ENCODE measurements around the gene IQUB. TPM values are rescaled to one million over a fixed set of nuclear protein-coding genes. Genes with fewer than 3 reads are reported as not detected.

The IQUB gene
- total RNA-seq, 3 donors from 2014 or later (not counting 1 experiment from before 2014, with no cell fraction given) = 0.09 to 0.45 (median 0.18) TPM

DNA sequence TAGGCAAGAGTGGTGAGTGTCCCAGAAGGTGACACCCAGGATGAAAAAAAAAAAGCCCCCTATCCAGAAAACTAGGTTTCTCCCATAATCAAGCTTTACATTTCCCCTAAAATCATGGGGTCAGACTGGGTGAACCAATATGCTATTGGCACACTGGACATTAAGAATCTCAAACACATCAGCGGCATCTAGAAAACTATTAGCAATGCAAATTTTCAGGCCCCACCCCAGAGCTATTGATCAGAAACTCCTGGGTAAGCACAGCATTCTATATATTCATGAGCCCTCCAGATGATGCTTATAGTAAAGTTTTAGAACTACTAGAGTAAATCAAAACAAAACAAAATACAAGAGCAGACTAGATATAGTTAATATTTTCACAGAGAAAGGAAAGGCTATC is 36.4 kb downstream of the IQUB start:
- TF ChIP-seq, protein P1, sequence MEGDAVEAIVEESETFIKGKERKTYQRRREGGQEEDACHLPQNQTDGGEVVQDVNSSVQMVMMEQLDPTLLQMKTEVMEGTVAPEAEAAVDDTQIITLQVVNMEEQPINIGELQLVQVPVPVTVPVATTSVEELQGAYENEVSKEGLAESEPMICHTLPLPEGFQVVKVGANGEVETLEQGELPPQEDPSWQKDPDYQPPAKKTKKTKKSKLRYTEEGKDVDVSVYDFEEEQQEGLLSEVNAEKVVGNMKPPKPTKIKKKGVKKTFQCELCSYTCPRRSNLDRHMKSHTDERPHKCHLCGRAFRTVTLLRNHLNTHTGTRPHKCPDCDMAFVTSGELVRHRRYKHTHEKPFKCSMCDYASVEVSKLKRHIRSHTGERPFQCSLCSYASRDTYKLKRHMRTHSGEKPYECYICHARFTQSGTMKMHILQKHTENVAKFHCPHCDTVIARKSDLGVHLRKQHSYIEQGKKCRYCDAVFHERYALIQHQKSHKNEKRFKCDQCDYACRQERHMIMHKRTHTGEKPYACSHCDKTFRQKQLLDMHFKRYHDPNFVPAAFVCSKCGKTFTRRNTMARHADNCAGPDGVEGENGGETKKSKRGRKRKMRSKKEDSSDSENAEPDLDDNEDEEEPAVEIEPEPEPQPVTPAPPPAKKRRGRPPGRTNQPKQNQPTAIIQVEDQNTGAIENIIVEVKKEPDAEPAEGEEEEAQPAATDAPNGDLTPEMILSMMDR (IDR thresholded peaks at IDR 0.05) = no peak
- H3K4me1 ChIP-seq (ENCODE audit: control insufficient read depth, insufficient read depth, low read length) = no peaks in the 10 kb centered on the region
- no peaks in the 10 kb centered on the region for H3K36me3 ChIP-seq (ENCODE audit: control insufficient read depth, insufficient read depth, low read length)
- H3K27ac ChIP-seq (ENCODE audit: low read length) = no peak overlapping the region
- no peaks in the 10 kb centered on the region for H3K36me3 Mint-ChIP-seq
- no peaks in the 10 kb centered on the region for H3K9me3 Mint-ChIP-seq
- no peak overlapping the region for H3K27ac Mint-ChIP-seq
- DNase-seq = no peak
- H3K27me3 ChIP-seq (ENCODE audit: control insufficient read depth, insufficient read depth, low read length) = peaks cover 12% of the 10 kb centered on the region
- no peaks in the 10 kb centered on the region for H3K4me1 Mint-ChIP-seq
- peaks cover 20 to 62% of the 10 kb centered on the region in 2 donors for H3K27me3 Mint-ChIP-seq (ENCODE audit: low read depth in 2 of 2)
- intact Hi-C loops (cut with micrococcal nuclease) = no loop called here
- WGBS (ENCODE audit: insufficient coverage) = 88% methylated on average over 1 of the region's 1 CpG
- H3K4me3 ChIP-seq (ENCODE audit: low read length) = no peak overlapping the region
- ATAC-seq = no peak
- H3K9me3 ChIP-seq (ENCODE audit: control insufficient read depth, insufficient read depth, low read length) = no peaks in the 10 kb centered on the region
- H3K4me3 Mint-ChIP-seq = no peak overlapping the region

DNA sequence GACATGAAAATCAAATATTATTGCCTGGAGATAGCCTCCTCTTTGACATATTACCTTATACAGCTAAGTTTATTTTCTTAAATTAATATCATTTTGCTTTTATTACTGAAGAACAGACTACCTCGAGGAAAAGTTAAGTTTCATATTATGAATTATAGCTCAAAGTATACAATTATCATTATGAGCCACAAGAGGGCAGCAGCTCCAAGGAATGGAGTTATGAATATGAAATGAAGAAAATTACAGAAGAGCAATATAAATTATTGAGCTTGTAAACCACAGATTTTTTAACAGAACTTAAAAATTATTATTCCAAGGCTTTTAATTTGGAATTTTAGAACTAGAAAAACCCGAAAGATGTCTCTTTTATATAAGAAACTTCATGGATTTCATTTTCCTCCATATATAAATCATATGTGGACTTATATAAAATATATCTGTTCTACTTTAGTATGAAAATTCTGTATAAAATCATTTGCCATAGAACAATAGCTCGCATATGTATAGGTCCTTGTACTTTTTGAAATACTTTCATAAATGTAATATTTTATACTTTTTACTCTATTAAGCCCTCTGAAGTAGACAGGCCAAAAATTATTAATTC is 40.1 kb downstream of the IQUB start:
- H3K4me1 Mint-ChIP-seq = no peaks in the 10 kb centered on the region
- DNase-seq = peak in 1 of 2 donors; percentile 71
- peak; percentile 55 to 72 (median 69) for ATAC-seq

DNA sequence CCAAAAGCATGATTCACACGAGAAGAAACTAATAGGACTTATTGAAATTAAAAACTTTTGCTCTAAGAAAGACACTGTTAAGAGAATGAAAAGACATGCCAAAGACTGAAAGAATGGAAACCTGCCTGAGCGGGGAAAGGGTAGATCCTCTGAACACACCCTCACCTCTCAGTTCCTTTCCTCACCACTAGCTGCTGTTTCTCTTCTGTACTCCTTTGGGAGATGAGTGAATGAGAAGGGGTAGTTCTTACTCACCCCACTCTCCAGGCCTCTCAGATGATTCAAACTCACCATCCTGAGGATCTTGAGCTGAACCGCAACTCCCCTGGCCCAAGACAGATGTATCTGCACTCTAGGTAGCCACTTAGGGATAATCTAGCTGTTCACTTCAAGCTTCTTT is 41.9 kb downstream of the IQUB start:
- intact Hi-C loops (cut with micrococcal nuclease) = loop anchor here (5.0 kb wide), 1 partner anchor 210 kb away; no protein-coding TSS in a partner anchor
- Mint-ChIP-seq H3K4me3 (no peak overlapping the region), H3K27me3 (ENCODE audit: low read depth in 2 of 2) (peaks cover 5 to 19% of the 10 kb centered on the region in 2 donors), H3K27ac (no peak overlapping the region), H3K4me1 (no peaks in the 10 kb centered on the region), H3K9me3 (no peaks in the 10 kb centered on the region), H3K36me3 (no peaks in the 10 kb centered on the region)
- Histone ChIP-seq H3K27ac (ENCODE audit: low read length) (no peak overlapping the region), H3K4me1 (ENCODE audit: control insufficient read depth, insufficient read depth, low read length) (no peaks in the 10 kb centered on the region), H3K36me3 (ENCODE audit: control insufficient read depth, insufficient read depth, low read length) (no peaks in the 10 kb centered on the region), H3K4me3 (ENCODE audit: low read length) (no peak overlapping the region), H3K9me3 (ENCODE audit: control insufficient read depth, insufficient read depth, low read length) (no peaks in the 10 kb centered on the region), H3K27me3 (ENCODE audit: control insufficient read depth, insufficient read depth, low read length) (peaks cover 12% of the 10 kb centered on the region)
- TF ChIP-seq, protein P1 (IDR thresholded peaks at IDR 0.05) = no peak
- ATAC-seq (no peak), DNase-seq (no peak)
- 82% methylated on average over 2 of the region's 3 CpGs for WGBS (ENCODE audit: insufficient coverage)

More for the DNA sequence above, 40.1 kb downstream of the IQUB start:
- intact Hi-C loops (cut with micrococcal nuclease) = loop anchor here (1.0 to 5.0 kb wide), 3 partner anchors 43 to 371 kb away; no protein-coding TSS in a partner anchor
- Histone ChIP-seq H3K9me3 (ENCODE audit: control insufficient read depth, insufficient read depth, low read length) (no peaks in the 10 kb centered on the region), H3K4me3 (ENCODE audit: low read length) (no peak overlapping the region), H3K36me3 (ENCODE audit: control insufficient read depth, insufficient read depth, low read length) (no peaks in the 10 kb centered on the region), H3K4me1 (ENCODE audit: control insufficient read depth, insufficient read depth, low read length) (no peaks in the 10 kb centered on the region), H3K27me3 (ENCODE audit: control insufficient read depth, insufficient read depth, low read length) (peaks cover 12% of the 10 kb centered on the region), H3K27ac (ENCODE audit: low read length) (no peak overlapping the region)
- Mint-ChIP-seq H3K36me3 (no peaks in the 10 kb centered on the region), H3K27me3 (ENCODE audit: low read depth in 2 of 2) (peaks cover 13 to 37% of the 10 kb centered on the region in 2 donors), H3K4me3 (no peak overlapping the region), H3K9me3 (no peaks in the 10 kb centered on the region), H3K27ac (no peak overlapping the region)
- TF ChIP-seq, protein P1 (IDR thresholded peaks at IDR 0.05) = peak; percentile 88
- whole genome bisulfite sequencing (ENCODE audit: insufficient coverage) = no CpG with 5 or more reads among the region's 3 CpGs

DNA sequence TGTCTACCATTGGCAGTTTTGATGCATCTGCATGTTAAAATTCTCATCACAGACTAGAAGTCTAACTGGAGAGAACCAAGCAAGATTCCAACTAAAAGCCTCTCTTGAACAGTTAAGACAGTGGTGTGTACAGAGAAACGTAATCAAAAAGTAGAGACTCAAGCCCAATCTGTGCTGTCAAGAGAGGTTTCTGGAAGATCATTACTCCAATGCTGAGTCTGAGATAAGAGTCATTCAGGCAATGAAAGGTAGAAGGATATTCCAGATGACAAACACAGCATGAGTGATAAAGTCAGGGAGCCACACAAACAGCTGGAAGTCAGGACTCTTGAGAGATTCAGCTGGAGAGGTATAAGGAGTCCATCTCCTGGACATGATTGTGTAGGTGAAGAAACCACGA is 48.7 kb downstream of the IQUB start:
- H3K9me3 Mint-ChIP-seq = no peaks in the 10 kb centered on the region
- Histone ChIP-seq H3K27me3 (ENCODE audit: control insufficient read depth, insufficient read depth, low read length) (no peaks in the 10 kb centered on the region), H3K4me3 (ENCODE audit: low read length) (no peak overlapping the region), H3K4me1 (ENCODE audit: control insufficient read depth, insufficient read depth, low read length) (no peaks in the 10 kb centered on the region), H3K36me3 (ENCODE audit: control insufficient read depth, insufficient read depth, low read length) (no peaks in the 10 kb centered on the region), H3K27ac (ENCODE audit: low read length) (no peak overlapping the region), H3K9me3 (ENCODE audit: control insufficient read depth, insufficient read depth, low read length) (no peaks in the 10 kb centered on the region)
- no peaks in the 10 kb centered on the region for H3K36me3 Mint-ChIP-seq
- ATAC-seq (no peak), DNase-seq (no peak)
- 80% methylated on average over 2 of the region's 2 CpGs for WGBS (ENCODE audit: insufficient coverage)
- no peak overlapping the region for H3K27ac Mint-ChIP-seq
- no peaks in the 10 kb centered on the region for H3K4me1 Mint-ChIP-seq
- TF ChIP-seq, protein P1 (IDR thresholded peaks at IDR 0.05) = no peak
- peaks cover 5 to 19% of the 10 kb centered on the region in 2 donors for H3K27me3 Mint-ChIP-seq (ENCODE audit: low read depth in 2 of 2)
- intact Hi-C loops (cut with micrococcal nuclease) = no loop called here
- H3K4me3 Mint-ChIP-seq = no peak overlapping the region
